A549 (cell line): ENCODE measurements around the gene CNPY4.

Source experiments
- ESRRA ChIP-seq: fragments of 150-350 bp; IDR thresholded peaks from 2 replicates; pipeline ENCODE4 v1.6.1; 2014; ENCODE audit warnings: mild to moderate bottlenecking, low read length, borderline replicate concordance
- MAZ ChIP-seq: fragments of 150-350 bp; IDR thresholded peaks from 2 replicates; pipeline ENCODE4 v1.6.1; 2014; ENCODE audit warnings: antibody characterized with exemption, low read depth, low read length, borderline replicate concordance
- POLR2A ChIP-seq: IDR thresholded peaks from 2 replicates; pipeline ENCODE4 v1.6.1; 2012; ENCODE audit warnings: mild to moderate bottlenecking, low read length
- RAD21 ChIP-seq, 2 experiments: fragments of >200 bp in 1 of 2; sonication (Bioruptor Twin) in 1 of 2; formaldehyde crosslinking in 1 of 2; IDR thresholded peaks in 1 of 2; conservative IDR thresholded peaks in 1 of 2; 2 replicates in 1 of 2; 3 replicates in 1 of 2; pipeline ENCODE4 v1.6.1; 2012 to 2018; ENCODE audit warnings: inconsistent platforms in 1 of 2
- RFX5 ChIP-seq: fragments of 450-650 bp; IDR thresholded peaks from 2 replicates; pipeline ENCODE4 v1.7.1; 2014; ENCODE audit warnings: antibody characterized with exemption, mild to moderate bottlenecking, moderate library complexity
- SREBF2 ChIP-seq: fragments of 450-650 bp; IDR thresholded peaks from 2 replicates; pipeline ENCODE4 v1.6.1; 2014; ENCODE audit warnings: mild to moderate bottlenecking, moderate library complexity
- ZFP36 ChIP-seq: fragments of 450-650 bp; IDR thresholded peaks from 2 replicates; pipeline ENCODE4 v1.6.1; 2014; ENCODE audit warnings: borderline replicate concordance; ENCODE audit not compliant: partially characterized antibody
- TF ChIP-seq, protein P1 (sequence below): fragments of 200-600 bp; sonication (generic); IDR thresholded peaks from 2 replicates; pipeline ENCODE4 v1.6.1; 2016; ENCODE audit warnings: antibody characterized with exemption, mild to moderate bottlenecking, moderate library complexity
- TF ChIP-seq, protein P2 (sequence below): fragments of >200 bp; sonication (Bioruptor Twin); formaldehyde crosslinking; IDR thresholded peaks from 3 replicates; pipeline ENCODE4 v1.5.1; 2016
- TF ChIP-seq, protein P3 (sequence below): IDR thresholded peaks from 2 replicates; pipeline ENCODE4 v1.6.1; 2012

DNA sequence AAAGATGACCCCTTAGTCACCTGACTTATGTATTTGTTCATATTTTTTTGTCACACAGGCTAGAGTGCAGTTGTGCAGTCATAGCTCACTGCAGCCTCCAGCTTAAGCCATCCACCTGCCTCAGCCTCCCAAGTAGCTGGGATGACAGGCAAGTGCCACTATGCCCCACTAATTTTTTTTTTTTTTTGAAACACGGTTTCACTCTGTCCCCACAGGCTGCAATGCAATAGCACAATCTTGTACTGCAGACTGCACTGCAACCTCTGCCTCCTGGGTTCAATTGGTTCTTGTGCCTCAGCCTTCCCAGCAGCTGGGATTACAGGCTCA is 9.2 kb downstream of the CNPY4 start:
- TF ChIP-seq, protein P1, sequence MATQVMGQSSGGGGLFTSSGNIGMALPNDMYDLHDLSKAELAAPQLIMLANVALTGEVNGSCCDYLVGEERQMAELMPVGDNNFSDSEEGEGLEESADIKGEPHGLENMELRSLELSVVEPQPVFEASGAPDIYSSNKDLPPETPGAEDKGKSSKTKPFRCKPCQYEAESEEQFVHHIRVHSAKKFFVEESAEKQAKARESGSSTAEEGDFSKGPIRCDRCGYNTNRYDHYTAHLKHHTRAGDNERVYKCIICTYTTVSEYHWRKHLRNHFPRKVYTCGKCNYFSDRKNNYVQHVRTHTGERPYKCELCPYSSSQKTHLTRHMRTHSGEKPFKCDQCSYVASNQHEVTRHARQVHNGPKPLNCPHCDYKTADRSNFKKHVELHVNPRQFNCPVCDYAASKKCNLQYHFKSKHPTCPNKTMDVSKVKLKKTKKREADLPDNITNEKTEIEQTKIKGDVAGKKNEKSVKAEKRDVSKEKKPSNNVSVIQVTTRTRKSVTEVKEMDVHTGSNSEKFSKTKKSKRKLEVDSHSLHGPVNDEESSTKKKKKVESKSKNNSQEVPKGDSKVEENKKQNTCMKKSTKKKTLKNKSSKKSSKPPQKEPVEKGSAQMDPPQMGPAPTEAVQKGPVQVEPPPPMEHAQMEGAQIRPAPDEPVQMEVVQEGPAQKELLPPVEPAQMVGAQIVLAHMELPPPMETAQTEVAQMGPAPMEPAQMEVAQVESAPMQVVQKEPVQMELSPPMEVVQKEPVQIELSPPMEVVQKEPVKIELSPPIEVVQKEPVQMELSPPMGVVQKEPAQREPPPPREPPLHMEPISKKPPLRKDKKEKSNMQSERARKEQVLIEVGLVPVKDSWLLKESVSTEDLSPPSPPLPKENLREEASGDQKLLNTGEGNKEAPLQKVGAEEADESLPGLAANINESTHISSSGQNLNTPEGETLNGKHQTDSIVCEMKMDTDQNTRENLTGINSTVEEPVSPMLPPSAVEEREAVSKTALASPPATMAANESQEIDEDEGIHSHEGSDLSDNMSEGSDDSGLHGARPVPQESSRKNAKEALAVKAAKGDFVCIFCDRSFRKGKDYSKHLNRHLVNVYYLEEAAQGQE = no peak
- TF ChIP-seq POLR2A (no peak), SREBF2 (no peak), ESRRA (no peak), RAD21 (conservative IDR thresholded peaks at IDR 0.05 in 1 of 2, IDR thresholded peaks at IDR 0.05 in 1 of 2) (no peak), MAZ (no peak), RFX5 (no peak), ZFP36 (no peak)
- TF ChIP-seq, protein P2, sequence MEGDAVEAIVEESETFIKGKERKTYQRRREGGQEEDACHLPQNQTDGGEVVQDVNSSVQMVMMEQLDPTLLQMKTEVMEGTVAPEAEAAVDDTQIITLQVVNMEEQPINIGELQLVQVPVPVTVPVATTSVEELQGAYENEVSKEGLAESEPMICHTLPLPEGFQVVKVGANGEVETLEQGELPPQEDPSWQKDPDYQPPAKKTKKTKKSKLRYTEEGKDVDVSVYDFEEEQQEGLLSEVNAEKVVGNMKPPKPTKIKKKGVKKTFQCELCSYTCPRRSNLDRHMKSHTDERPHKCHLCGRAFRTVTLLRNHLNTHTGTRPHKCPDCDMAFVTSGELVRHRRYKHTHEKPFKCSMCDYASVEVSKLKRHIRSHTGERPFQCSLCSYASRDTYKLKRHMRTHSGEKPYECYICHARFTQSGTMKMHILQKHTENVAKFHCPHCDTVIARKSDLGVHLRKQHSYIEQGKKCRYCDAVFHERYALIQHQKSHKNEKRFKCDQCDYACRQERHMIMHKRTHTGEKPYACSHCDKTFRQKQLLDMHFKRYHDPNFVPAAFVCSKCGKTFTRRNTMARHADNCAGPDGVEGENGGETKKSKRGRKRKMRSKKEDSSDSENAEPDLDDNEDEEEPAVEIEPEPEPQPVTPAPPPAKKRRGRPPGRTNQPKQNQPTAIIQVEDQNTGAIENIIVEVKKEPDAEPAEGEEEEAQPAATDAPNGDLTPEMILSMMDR = no peak
- TF ChIP-seq, protein P3, sequence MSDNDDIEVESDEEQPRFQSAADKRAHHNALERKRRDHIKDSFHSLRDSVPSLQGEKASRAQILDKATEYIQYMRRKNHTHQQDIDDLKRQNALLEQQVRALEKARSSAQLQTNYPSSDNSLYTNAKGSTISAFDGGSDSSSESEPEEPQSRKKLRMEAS = no peak
